SK-N-SH (cell line): Measurements from ENCODE around the gene LILRA6. TPM values are rescaled to one million over a fixed set of nuclear protein-coding genes. Genes with fewer than 3 reads are reported as not detected.

Experiments used
- CTCF ChIA-PET: fragments of 300-600, 350-600 bp; formaldehyde crosslinking; extraction: SDS; loops from one replicate; lab custom pipeline; 2021; lab: Yijun Ruan, JAX
- POLR2A ChIA-PET: fragments of 350-600 bp; sonication (Branson Sonifier 250); formaldehyde crosslinking; extraction: SDS; loops from one replicate; lab custom pipeline; 2020; ENCODE audit warnings: antibody characterized with exemption, inconsistent platforms; lab: Yijun Ruan, JAX
- DNase-seq: peaks from one replicate; pipeline ENCODE4 v3.0.0; 2012
- H2AFZ ChIP-seq: fragments of 200-600 bp; sonication (generic); 2 replicates; pipeline ENCODE4 v1.8.1; 2016; ENCODE audit warnings: antibody characterized with exemption, mild to moderate bottlenecking, low read depth
- H3F3A ChIP-seq: fragments of 200-600 bp; sonication (generic); replicated peaks from 2 replicates; pipeline ENCODE3; 2016; ENCODE audit warnings: antibody characterized with exemption, mild to moderate bottlenecking; ENCODE audit not compliant: insufficient read depth
- H3K27ac ChIP-seq, 2 experiments: fragments of 200-500 bp in 1 of 2; fragments of 200-600 bp in 1 of 2; sonication (Bioruptor generic) in 1 of 2; sonication (generic), shearing (Covaris generic) in 1 of 2; 2 replicates each; pipeline versions ENCODE4 v1.5.1 to v1.6.1; 2014 to 2016; ENCODE audit warnings: low read depth in 2 of 2, inconsistent platforms in 1 of 2, low read length in 1 of 2, mild to moderate bottlenecking in 1 of 2, mixed read lengths in 1 of 2
- H3K27me3 ChIP-seq: fragments of 200-600 bp; sonication (generic), shearing (Covaris generic); 2 replicates; pipeline ENCODE4 v1.6.1; 2016; ENCODE audit warnings: mixed run types; ENCODE audit not compliant: insufficient read depth
- H3K36me3 ChIP-seq, 2 experiments: fragments of 200-500 bp in 1 of 2; fragments of 200-600 bp in 1 of 2; sonication (Bioruptor generic) in 1 of 2; sonication (generic) in 1 of 2; replicated peaks in 1 of 2; 2 replicates each; pipeline versions ENCODE3 to v1.5.1; 2014 to 2016; ENCODE audit warnings: low read length in 1 of 2, mild to moderate bottlenecking in 1 of 2; ENCODE audit not compliant: insufficient read depth in 2 of 2, control insufficient read depth in 1 of 2
- H3K4me1 ChIP-seq, 2 experiments: fragments of 200-500 bp in 1 of 2; fragments of 200-600 bp in 1 of 2; sonication (Bioruptor generic) in 1 of 2; sonication (generic), shearing (Covaris generic) in 1 of 2; 2 replicates each; pipeline versions ENCODE4 v1.5.1 to v1.6.1; 2014 to 2016; ENCODE audit warnings: low read depth in 1 of 2, low read length in 1 of 2, mixed run types in 1 of 2; ENCODE audit not compliant: insufficient read depth in 2 of 2, control insufficient read depth in 1 of 2
- H3K4me2 ChIP-seq: fragments of 200-600 bp; sonication (generic), shearing (Covaris generic); 2 replicates; pipeline ENCODE4 v1.6.1; 2017; ENCODE audit warnings: mixed run types
- H3K4me3 ChIP-seq, 2 experiments: fragments of 200-500 bp in 1 of 2; fragments of 200-600 bp in 1 of 2; sonication (Bioruptor generic) in 1 of 2; sonication (generic), shearing (Covaris generic) in 1 of 2; 2 replicates each; pipeline versions ENCODE4 v1.5.1 to v1.8.1; 2014 to 2016; ENCODE audit warnings: low read depth in 2 of 2, inconsistent platforms in 1 of 2, low read length in 1 of 2, mild to moderate bottlenecking in 1 of 2, mixed read lengths in 1 of 2, moderate library complexity in 1 of 2
- H3K79me2 ChIP-seq: fragments of 200-600 bp; sonication (generic); 2 replicates; pipeline ENCODE4 v1.8.1; 2017; ENCODE audit warnings: mild to moderate bottlenecking; ENCODE audit not compliant: insufficient read depth
- H3K9ac ChIP-seq: fragments of 200-600 bp; sonication (generic); 2 replicates; pipeline ENCODE4 v1.6.1; 2017; ENCODE audit warnings: mixed run types
- H3K9me2 ChIP-seq: fragments of 200-600 bp; sonication (generic); 2 replicates; pipeline ENCODE4 v1.6.1; 2017; ENCODE audit warnings: mixed run types
- H3K9me3 ChIP-seq: fragments of 200-600 bp; sonication (generic); 2 replicates; pipeline ENCODE4 v1.6.1; 2017; ENCODE audit warnings: mixed run types, mild to moderate bottlenecking, moderate library complexity
- H4K20me1 ChIP-seq: fragments of 200-600 bp; sonication (generic); 2 replicates; pipeline ENCODE4 v1.6.1; 2017; ENCODE audit warnings: mild to moderate bottlenecking, mixed run types; ENCODE audit not compliant: insufficient read depth
- CHD2 ChIP-seq: fragments of 150-350 bp; IDR thresholded peaks from 2 replicates; pipeline ENCODE4 v1.6.1; 2018; ENCODE audit warnings: low read length; ENCODE audit not compliant: partially characterized antibody
- CTCF ChIP-seq: fragments of 200-600 bp; sonication (generic); IDR thresholded peaks from 2 replicates; pipeline ENCODE4 v1.6.1; 2017; ENCODE audit warnings: antibody characterized with exemption, mild to moderate bottlenecking, moderate library complexity
- ELF1 ChIP-seq: IDR thresholded peaks from 2 replicates; pipeline ENCODE4 v1.4.0; 2012
- FOXJ3 ChIP-seq: sonication (generic); formaldehyde crosslinking; IDR thresholded peaks from 2 replicates; pipeline ENCODE4 v1.5.1; 2020; ENCODE audit warnings: mild to moderate bottlenecking, missing genetic modification reagents
- FOXM1 ChIP-seq: IDR thresholded peaks from 2 replicates; pipeline ENCODE4 v1.4.0; 2012; ENCODE audit warnings: low read depth, mild to moderate bottlenecking
- JUND ChIP-seq: IDR thresholded peaks from 2 replicates; pipeline ENCODE4 v1.4.0; 2012
- MEF2A ChIP-seq: IDR thresholded peaks from 2 replicates; pipeline ENCODE4 v1.4.0; 2012; ENCODE audit warnings: low read depth, borderline replicate concordance
- NFIC ChIP-seq: IDR thresholded peaks from 2 replicates; pipeline ENCODE4 v1.4.0; 2012; ENCODE audit warnings: borderline replicate concordance
- NRF1 ChIP-seq: IDR thresholded peaks from 2 replicates; pipeline ENCODE4 v1.6.1; 2012; ENCODE audit warnings: low read depth, mild to moderate bottlenecking, low read length
- RAD21 ChIP-seq: IDR thresholded peaks from 2 replicates; pipeline ENCODE4 v1.6.1; 2012; ENCODE audit warnings: mild to moderate bottlenecking, low read length
- RCOR1 ChIP-seq: fragments of 150-350 bp; IDR thresholded peaks from 2 replicates; pipeline ENCODE4 v1.6.1; 2017; ENCODE audit warnings: antibody characterized with exemption, low read length
- SMC3 ChIP-seq: IDR thresholded peaks from 2 replicates; pipeline ENCODE4 v1.6.1; 2012; ENCODE audit warnings: low read depth, low read length, improper control_type of control experiment
- TAF1 ChIP-seq: IDR thresholded peaks from 2 replicates; pipeline ENCODE4 v1.6.1; 2012; ENCODE audit warnings: low read depth, mild to moderate bottlenecking, low read length, moderate library complexity, borderline replicate concordance
- TEAD4 ChIP-seq: IDR thresholded peaks from 2 replicates; pipeline ENCODE4 v1.4.0; 2012; ENCODE audit warnings: mild to moderate bottlenecking, borderline replicate concordance; ENCODE audit not compliant: insufficient read depth
- USF2 ChIP-seq: fragments of 150-350 bp; IDR thresholded peaks from 2 replicates; pipeline ENCODE4 v1.6.1; 2017; ENCODE audit warnings: antibody characterized with exemption, low read length, low read depth, borderline replicate concordance
- YY1 ChIP-seq: IDR thresholded peaks from 2 replicates; pipeline ENCODE4 v1.4.0; 2012; ENCODE audit warnings: low read depth, mild to moderate bottlenecking
- ZBTB33 ChIP-seq: IDR thresholded peaks from 2 replicates; pipeline ENCODE4 v1.4.0; 2012; ENCODE audit warnings: low read depth, borderline replicate concordance
- WGBS: methylation state at CpG from one replicate; pipeline ENCODE4 v1.1.6; 2017; ENCODE audit warnings: low lambda C conversion rate; 5-methylcytosine and 5-hydroxymethylcytosine counted together
- polyA plus RNA-seq, 3 experiments: library from polyadenylated mRNA; depleted of rRNA; stranded (reverse); fragments of >200 nt; gene quantifications; 2 replicates each; pipeline ENCODE4 v1.2.3, GENCODE V29; 2012
- TF ChIP-seq, protein P1 (sequence below): fragments of 150-350 bp; IDR thresholded peaks from 2 replicates; pipeline ENCODE4 v1.6.1; 2016; ENCODE audit warnings: mild to moderate bottlenecking, low read depth, low read length

Gene LILRA6
- polyA plus RNA-seq, 1 of the 3 experiments (the other 2 are of a cell fraction) = not detected

DNA sequence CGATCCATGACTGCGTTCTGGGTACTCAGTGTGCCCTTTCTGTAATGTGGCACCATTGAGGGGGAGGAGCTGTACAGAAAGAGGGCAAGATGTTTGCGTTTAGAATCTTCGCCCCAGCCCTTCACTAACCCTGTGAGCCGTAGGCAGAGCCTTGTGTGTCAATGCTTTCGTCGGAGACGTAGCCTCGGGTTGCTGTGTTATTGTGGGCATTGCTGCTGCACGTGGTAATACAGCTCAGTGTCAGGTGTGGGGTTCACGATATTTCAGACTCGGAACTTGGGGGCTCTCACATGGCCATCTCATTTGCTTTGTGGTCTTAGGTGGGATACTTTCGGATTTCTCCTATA is 35.8 kb downstream of the LILRA6 start:
- Histone ChIP-seq H3F3A (peaks cover 76% of the 10 kb centered on the region), H3K79me2 (peaks cover 72% of the 10 kb centered on the region), H3K9me3 (no peaks in the 10 kb centered on the region), H3K36me3 (peaks cover 59 to 66% of the 10 kb centered on the region in 2 experiments), H3K9ac (no peak overlapping the region), H3K9me2 (no peaks in the 10 kb centered on the region), H3K4me2 (no peak overlapping the region; the same call in 1 of the 2 replicates), H2AFZ (no peak overlapping the region), H4K20me1 (peaks cover 98% of the 10 kb centered on the region), H3K4me1 (peaks cover 49 to 60% of the 10 kb centered on the region in 2 experiments), H3K27me3 (no peaks in the 10 kb centered on the region), H3K4me3 (no peak overlapping the region), H3K27ac (no peak overlapping the region)
- TF ChIP-seq JUND (no peak), SMC3 (no peak), RAD21 (no peak), ELF1 (no peak), FOXJ3 (CRISPR knock-in tag) (no peak), TEAD4 (no peak), RCOR1 (no peak), FOXM1 (no peak), TAF1 (no peak), ZBTB33 (no peak), USF2 (no peak), CTCF (no peak), CHD2 (no peak), NFIC (no peak), NRF1 (no peak), YY1 (no peak), MEF2A (no peak)
- TF ChIP-seq, protein P1, sequence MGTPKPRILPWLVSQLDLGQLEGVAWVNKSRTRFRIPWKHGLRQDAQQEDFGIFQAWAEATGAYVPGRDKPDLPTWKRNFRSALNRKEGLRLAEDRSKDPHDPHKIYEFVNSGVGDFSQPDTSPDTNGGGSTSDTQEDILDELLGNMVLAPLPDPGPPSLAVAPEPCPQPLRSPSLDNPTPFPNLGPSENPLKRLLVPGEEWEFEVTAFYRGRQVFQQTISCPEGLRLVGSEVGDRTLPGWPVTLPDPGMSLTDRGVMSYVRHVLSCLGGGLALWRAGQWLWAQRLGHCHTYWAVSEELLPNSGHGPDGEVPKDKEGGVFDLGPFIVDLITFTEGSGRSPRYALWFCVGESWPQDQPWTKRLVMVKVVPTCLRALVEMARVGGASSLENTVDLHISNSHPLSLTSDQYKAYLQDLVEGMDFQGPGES = no peak
- WGBS = 88% methylated on average over 13 of the region's 13 CpGs
- DNase-seq = no peak
- ChIA-PET POLR2A (no interaction called here), CTCF (no interaction called here)
